ENCODE results near the gene KRT12.
"Not testable (repeated sequence)": the region's sequence is repeated elsewhere in the genome, so short reads cannot be mapped to it uniquely, and the experiment has no call there.

The KRT12 gene

GRCh38 chr17:40818343-40818732 is 48.7 kb downstream of the KRT12 start:
- Histone ChIP-seq H3K4me3 (ENCODE audit: low read length) (peak overlapping the region; percentile 88), H3K27ac (ENCODE audit: low read length) (peak overlapping the region; percentile 73), H3K9me3 (ENCODE audit: insufficient read depth, low read length) (no peaks in the 10 kb centered on the region), H3K9ac (ENCODE audit: low read length) (peak overlapping the region; percentile 83), H2AFZ (ENCODE audit: low read depth, low read length) (no peak overlapping the region), H4K20me1 (ENCODE audit: insufficient read depth, low read length) (no peaks in the 10 kb centered on the region), H3K27me3 (ENCODE audit: low read depth, low read length) (no peaks in the 10 kb centered on the region), H3K79me2 (ENCODE audit: low read length) (peaks cover 12% of the 10 kb centered on the region), H3K4me2 (ENCODE audit: low read length) (peak overlapping the region; percentile 86), H3K4me1 (ENCODE audit: low read length) (peaks cover 23% of the 10 kb centered on the region), H3K36me3 (replicated peaks; ENCODE audit: low read depth, low read length) (peaks cover 13% of the 10 kb centered on the region)
- TF ChIP-seq EZH2phosphoT487 (IDR thresholded peaks at IDR 0.05; ENCODE audit: low read depth) (no peak), CTCF (IDR thresholded peaks at IDR 0.05; ENCODE audit: low read depth, low read length) (0 out of 2 replicates have a peak, but pooled peaks have one; percentile 3)

DNA sequence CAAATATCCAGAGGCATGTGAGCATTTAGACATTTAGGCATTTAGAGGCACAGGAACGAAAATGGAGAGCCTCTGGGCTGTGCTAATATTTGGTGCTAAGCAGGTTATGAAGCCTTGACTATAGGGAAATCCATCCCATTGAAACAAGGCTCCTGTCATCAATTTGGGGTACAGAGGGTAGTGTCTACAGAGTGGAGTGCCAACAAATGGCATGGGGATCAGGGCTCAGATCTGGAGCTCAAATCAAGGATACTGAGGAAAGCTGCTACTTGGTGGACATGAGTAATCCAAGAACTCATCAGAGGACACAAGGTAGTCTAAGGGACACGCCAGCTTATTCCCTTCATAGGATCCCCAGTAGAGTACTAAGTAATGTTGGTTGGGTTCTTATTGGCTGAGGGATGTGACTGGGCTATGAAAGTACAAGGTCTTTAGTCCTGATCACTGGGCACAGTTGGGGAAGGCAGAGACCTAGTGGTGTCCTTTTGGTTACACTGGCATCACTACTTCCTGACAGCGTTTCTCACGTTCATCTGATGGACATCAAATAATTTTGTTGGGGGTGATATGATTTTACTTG is 49.8 kb downstream of the KRT12 start:
- H3K4me1 ChIP-seq (ENCODE audit: low read length), result peaks cover 23% of the 10 kb centered on the region
- H4K20me1 ChIP-seq (ENCODE audit: insufficient read depth, low read length), result no peaks in the 10 kb centered on the region
- no peak overlapping the region for H3K27ac ChIP-seq (ENCODE audit: low read length)
- TF ChIP-seq EZH2phosphoT487 (IDR thresholded peaks at IDR 0.05; ENCODE audit: low read depth) (no peak), CTCF (IDR thresholded peaks at IDR 0.05; ENCODE audit: low read depth, low read length) (no peak)
- peaks cover 12% of the 10 kb centered on the region for H3K79me2 ChIP-seq (ENCODE audit: low read length)
- H3K9ac ChIP-seq (ENCODE audit: low read length), result no peak overlapping the region
- peaks cover 13% of the 10 kb centered on the region for H3K36me3 ChIP-seq (replicated peaks; ENCODE audit: low read depth, low read length)
- H3K9me3 ChIP-seq (ENCODE audit: insufficient read depth, low read length), result no peaks in the 10 kb centered on the region
- no peak overlapping the region for H3K4me2 ChIP-seq (ENCODE audit: low read length)
- H3K27me3 ChIP-seq (ENCODE audit: low read depth, low read length), result no peaks in the 10 kb centered on the region
- no peak overlapping the region for H3K4me3 ChIP-seq (ENCODE audit: low read length)
- H2AFZ ChIP-seq (ENCODE audit: low read depth, low read length), result no peak overlapping the region

GRCh38 chr17:40816569-40816968 is 50.5 kb downstream of the KRT12 start:
- no peak overlapping the region for H3K4me2 ChIP-seq (ENCODE audit: low read length)

GRCh38 chr17:40815381-40815780 is 51.6 kb downstream of the KRT12 start:
- H3K4me3 ChIP-seq (ENCODE audit: low read length), result no peak overlapping the region
- no peak overlapping the region for H3K27ac ChIP-seq (ENCODE audit: low read length)
- no peak overlapping the region for H2AFZ ChIP-seq (ENCODE audit: low read depth, low read length)
- peaks cover 13% of the 10 kb centered on the region for H3K36me3 ChIP-seq (replicated peaks; ENCODE audit: low read depth, low read length)
- H3K79me2 ChIP-seq (ENCODE audit: low read length), result peaks cover 12% of the 10 kb centered on the region
- peaks cover 17% of the 10 kb centered on the region for H3K4me1 ChIP-seq (ENCODE audit: low read length)
- no peaks in the 10 kb centered on the region for H3K9me3 ChIP-seq (ENCODE audit: insufficient read depth, low read length)
- peaks cover 9% of the 10 kb centered on the region for H3K27me3 ChIP-seq (ENCODE audit: low read depth, low read length)
- TF ChIP-seq EZH2phosphoT487 (IDR thresholded peaks at IDR 0.05; ENCODE audit: low read depth) (no peak), CTCF (IDR thresholded peaks at IDR 0.05; ENCODE audit: low read depth, low read length) (no peak)
- H3K9ac ChIP-seq (ENCODE audit: low read length), result no peak overlapping the region
- H4K20me1 ChIP-seq (ENCODE audit: insufficient read depth, low read length), result no peaks in the 10 kb centered on the region
- H3K4me2 ChIP-seq (ENCODE audit: low read length), result no peak overlapping the region

More at GRCh38 chr17:40816569-40816968, 50.5 kb downstream of the KRT12 start:
- Histone ChIP-seq H3K9me3 (ENCODE audit: insufficient read depth, low read length) (no peaks in the 10 kb centered on the region), H3K27ac (ENCODE audit: low read length) (no peak overlapping the region), H3K79me2 (ENCODE audit: low read length) (peaks cover 12% of the 10 kb centered on the region), H3K9ac (ENCODE audit: low read length) (no peak overlapping the region), H3K36me3 (replicated peaks; ENCODE audit: low read depth, low read length) (peaks cover 13% of the 10 kb centered on the region), H4K20me1 (ENCODE audit: insufficient read depth, low read length) (no peaks in the 10 kb centered on the region), H3K27me3 (ENCODE audit: low read depth, low read length) (peaks cover 2% of the 10 kb centered on the region; the same call in 1 of the 2 replicates), H3K4me1 (ENCODE audit: low read length) (peaks cover 23% of the 10 kb centered on the region), H2AFZ (ENCODE audit: low read depth, low read length) (no peak overlapping the region), H3K4me3 (ENCODE audit: low read length) (no peak overlapping the region)
- TF ChIP-seq CTCF (IDR thresholded peaks at IDR 0.05; ENCODE audit: low read depth, low read length), result no peak
- TF ChIP-seq EZH2phosphoT487 (IDR thresholded peaks at IDR 0.05; ENCODE audit: low read depth), result no peak

DNA sequence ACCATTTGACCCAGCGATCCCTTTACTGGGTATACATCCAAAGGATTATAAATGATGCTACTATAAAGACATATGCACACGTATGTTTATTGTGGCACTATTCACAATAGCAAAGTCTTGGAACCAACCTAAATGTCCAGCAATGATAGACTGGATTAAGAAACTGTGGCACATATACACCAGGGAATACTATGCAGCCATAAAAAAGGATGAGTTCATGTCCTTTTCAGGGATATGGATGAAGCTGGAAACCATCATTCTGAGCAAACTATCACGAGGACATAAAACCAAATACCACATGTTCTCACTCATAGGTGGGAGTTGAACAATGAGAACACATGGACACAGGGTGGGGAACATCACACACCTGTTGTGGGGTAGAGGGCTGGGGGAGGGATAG is 52.4 kb downstream of the KRT12 start:
- Histone ChIP-seq H3K27me3 (ENCODE audit: low read depth, low read length) (peaks cover 16% of the 10 kb centered on the region), H3K36me3 (replicated peaks; ENCODE audit: low read depth, low read length) (peaks cover 13% of the 10 kb centered on the region), H3K79me2 (ENCODE audit: low read length) (peaks cover 12% of the 10 kb centered on the region)
- not testable (repeated sequence) for H3K9ac ChIP-seq (ENCODE audit: low read length); H3K4me1 ChIP-seq (ENCODE audit: low read length); H3K27ac ChIP-seq (ENCODE audit: low read length); H3K4me3 ChIP-seq (ENCODE audit: low read length); H3K4me2 ChIP-seq (ENCODE audit: low read length); H3K9me3 ChIP-seq (ENCODE audit: insufficient read depth, low read length); H2AFZ ChIP-seq (ENCODE audit: low read depth, low read length); H4K20me1 ChIP-seq (ENCODE audit: insufficient read depth, low read length)

All from OCI-LY3 (cell line).